Esophagus squamous epithelium (tissue), 5 donors: ENCODE results near the gene OR1D2. TPM values are rescaled to one million over a fixed set of nuclear protein-coding genes. Genes with fewer than 3 reads are reported as not detected.

Source experiments
- DNase-seq: peaks from one replicate; lab custom pipeline; 2025; lab: John Stamatoyannopoulos, UW
- H3K27ac ChIP-seq, 4 donors: fragments of 200-600 bp; sonication (generic); one replicate each; pipeline ENCODE4 v1.5.1; 2016 to 2019; ENCODE audit warnings: mild to moderate bottlenecking in 1 of 4
- H3K27me3 ChIP-seq, 4 donors: fragments of 200-600 bp; sonication (generic); 1 replicate in 3 of 4; 2 replicates in 1 of 4; pipeline versions ENCODE4 v1.5.1 to v1.6.0; 2017 to 2021; ENCODE audit warnings: antibody characterized with exemption in 1 of 4
- H3K36me3 ChIP-seq, 3 donors: fragments of 200-600 bp; sonication (generic); one replicate each; pipeline ENCODE4 v1.5.1; 2016 to 2019
- H3K4me1 ChIP-seq, 3 donors: fragments of 200-600 bp; sonication (generic); one replicate each; pipeline ENCODE4 v1.5.1; 2017 to 2019
- H3K4me3 ChIP-seq, 4 donors: fragments of 200-600 bp; sonication (generic); 1 replicate in 3 of 4; 2 replicates in 1 of 4; pipeline ENCODE4 v1.5.1; 2016 to 2019; ENCODE audit warnings: mild to moderate bottlenecking in 2 of 4, moderate library complexity in 1 of 4
- H3K9me3 ChIP-seq, 3 donors: fragments of 200-600 bp; sonication (generic); one replicate each; pipeline ENCODE4 v1.5.1; 2016 to 2019
- POLR2A ChIP-seq, 4 donors: fragments of 450-650 bp; IDR thresholded peaks; one replicate each; pipeline ENCODE4 v1.6.1; 2017; ENCODE audit warnings: antibody characterized with exemption in 4 of 4, mild to moderate bottlenecking in 4 of 4, moderate library complexity in 3 of 4
- WGBS, 2 donors: methylation state at CpG; one replicate each; pipeline ENCODE4 v1.1.5; 2018; 5-methylcytosine and 5-hydroxymethylcytosine counted together
- intact Hi-C: fragments of 100-400 bp; cut with DNase I; formaldehyde crosslinking; loops from one replicate; pipeline ENCODE4 v1.15.0; 2022
- total RNA-seq, 4 donors: library from RNA; depleted of rRNA; stranded (reverse); fragments of >200 nt; gene quantifications; one replicate each; pipeline ENCODE4 v1.1.0, GENCODE V29; 2016
- TF ChIP-seq, protein P1 (sequence below), 6 experiments: fragments of 450-650 bp in 4 of 6; fragments of 200-600 bp in 2 of 6; sonication (generic) in 2 of 6; IDR thresholded peaks; one replicate each; pipeline ENCODE4 v1.5.1; 2016 to 2019; ENCODE audit warnings: antibody characterized with exemption in 6 of 6, mild to moderate bottlenecking in 4 of 6, moderate library complexity in 4 of 6
- donor health status: DM: yes; HTN: yes; CAD: no.

Gene OR1D2
- total RNA-seq, 4 donors from 2014 or later, result not detected

DNA sequence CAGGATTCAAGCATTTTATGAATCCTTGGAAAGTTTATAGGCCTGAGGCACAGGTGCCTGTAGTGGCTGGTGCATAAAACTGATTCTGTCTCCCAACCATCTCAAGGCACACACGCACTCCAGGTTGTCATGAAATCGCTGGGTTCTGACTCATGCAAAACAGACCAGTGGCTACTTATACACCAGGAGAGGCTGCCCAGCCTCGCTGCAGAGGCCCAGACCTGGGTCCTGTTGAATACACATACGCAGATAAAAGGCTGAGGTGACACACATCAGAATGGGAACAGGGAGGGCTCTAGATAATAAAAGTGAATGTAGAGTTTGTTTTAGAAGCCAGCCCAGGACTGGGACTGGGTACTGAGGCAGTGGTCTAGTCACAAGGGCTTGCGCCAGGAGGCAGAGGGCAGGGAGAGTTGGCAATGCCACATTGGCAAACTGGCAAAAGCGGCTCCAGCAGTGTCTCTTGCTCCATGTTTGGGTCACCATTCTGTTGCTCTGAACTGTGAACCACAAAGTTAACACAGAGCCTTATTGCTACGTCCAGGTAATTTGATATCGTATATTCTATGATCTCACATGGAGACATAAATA is 54.4 kb downstream of the OR1D2 start:
- 88 to 95% methylated on average over 7 of the region's 8 CpGs for whole genome bisulfite sequencing, 2 donors
- no peak for DNase-seq
- no peaks in the 10 kb centered on the region for H3K9me3 ChIP-seq
- H3K4me3 ChIP-seq, result peak overlapping the region in 3 of 4 donors; percentile 69 to 78 (median 74)
- H3K27me3 ChIP-seq, result no peaks in the 10 kb centered on the region
- no peak overlapping the region for H3K27ac ChIP-seq
- no peaks in the 10 kb centered on the region for H3K36me3 ChIP-seq
- TF ChIP-seq, protein P1, sequence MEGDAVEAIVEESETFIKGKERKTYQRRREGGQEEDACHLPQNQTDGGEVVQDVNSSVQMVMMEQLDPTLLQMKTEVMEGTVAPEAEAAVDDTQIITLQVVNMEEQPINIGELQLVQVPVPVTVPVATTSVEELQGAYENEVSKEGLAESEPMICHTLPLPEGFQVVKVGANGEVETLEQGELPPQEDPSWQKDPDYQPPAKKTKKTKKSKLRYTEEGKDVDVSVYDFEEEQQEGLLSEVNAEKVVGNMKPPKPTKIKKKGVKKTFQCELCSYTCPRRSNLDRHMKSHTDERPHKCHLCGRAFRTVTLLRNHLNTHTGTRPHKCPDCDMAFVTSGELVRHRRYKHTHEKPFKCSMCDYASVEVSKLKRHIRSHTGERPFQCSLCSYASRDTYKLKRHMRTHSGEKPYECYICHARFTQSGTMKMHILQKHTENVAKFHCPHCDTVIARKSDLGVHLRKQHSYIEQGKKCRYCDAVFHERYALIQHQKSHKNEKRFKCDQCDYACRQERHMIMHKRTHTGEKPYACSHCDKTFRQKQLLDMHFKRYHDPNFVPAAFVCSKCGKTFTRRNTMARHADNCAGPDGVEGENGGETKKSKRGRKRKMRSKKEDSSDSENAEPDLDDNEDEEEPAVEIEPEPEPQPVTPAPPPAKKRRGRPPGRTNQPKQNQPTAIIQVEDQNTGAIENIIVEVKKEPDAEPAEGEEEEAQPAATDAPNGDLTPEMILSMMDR (IDR thresholded peaks at IDR 0.05), result no peak
- TF ChIP-seq POLR2A (IDR thresholded peaks at IDR 0.05), result no peak
- peaks cover 3 to 16% (median 4%) of the 10 kb centered on the region in 3 donors for H3K4me1 ChIP-seq
- intact Hi-C loops, result loop anchor here (10.0 kb wide), 1 partner anchor 585 kb away; the partner anchor contains the start of genes CTNS and SHPK

DNA sequence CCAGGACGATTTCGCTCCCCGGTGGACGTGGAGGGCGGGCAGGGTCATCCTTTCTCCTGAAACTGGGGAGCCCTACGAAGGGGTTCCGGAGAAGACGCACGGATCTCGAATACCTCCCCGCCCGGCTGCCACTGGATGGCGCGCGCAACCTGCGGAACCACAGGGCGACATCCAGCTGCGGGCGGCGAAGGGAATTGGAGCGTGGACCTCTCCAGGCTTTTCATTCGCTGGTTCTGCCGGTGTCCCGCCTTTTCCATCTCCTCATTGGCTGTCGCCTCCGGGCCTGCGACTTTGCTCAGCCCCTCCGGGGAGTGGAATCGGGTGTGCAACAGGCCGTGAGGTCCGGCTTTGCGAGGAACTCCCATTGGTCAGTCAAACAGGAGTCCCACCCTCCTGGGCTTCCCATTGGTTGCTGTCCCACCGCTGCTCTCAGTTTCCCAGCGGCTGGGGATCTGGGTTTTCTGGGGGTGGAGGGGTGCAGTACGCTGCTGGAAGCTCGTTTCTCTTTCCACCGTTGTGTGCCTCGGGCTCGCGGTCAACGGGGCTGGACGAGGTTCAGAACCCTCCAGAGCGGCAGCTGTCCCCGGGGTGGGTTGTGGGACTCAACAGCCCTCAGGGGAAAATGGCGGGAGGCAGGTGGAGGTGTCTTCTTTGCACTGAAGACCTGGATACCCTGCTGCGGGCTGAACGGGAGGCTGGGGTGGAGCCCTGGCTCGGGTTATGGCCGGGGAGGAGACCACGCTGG is 55.3 kb downstream of the OR1D2 start:
- peaks cover 3 to 16% (median 4%) of the 10 kb centered on the region in 3 donors for H3K4me1 ChIP-seq
- peak overlapping the region; percentile 63 to 78 (median 72) for H3K4me3 ChIP-seq
- H3K27me3 ChIP-seq, result peaks cover 0 to 3% (median 0%) of the 10 kb centered on the region in 4 donors
- no peak for TF ChIP-seq POLR2A (IDR thresholded peaks at IDR 0.05)
- TF ChIP-seq, protein P1 (IDR thresholded peaks at IDR 0.05), result peak; percentile 67 to 95 (median 76)
- 0 to 1% methylated on average over 11 to 33 of the region's 50 CpGs for WGBS, 2 donors
- peak; percentile 84 for DNase-seq
- peak overlapping the region; percentile 66 to 84 (median 80) for H3K27ac ChIP-seq
- H3K36me3 ChIP-seq, result no peaks in the 10 kb centered on the region
- peaks cover 0 to 4% (median 4%) of the 10 kb centered on the region in 3 donors for H3K9me3 ChIP-seq
- intact Hi-C loops, result loop anchor here (10.0 kb wide), 1 partner anchor 586 kb away; the partner anchor contains the start of genes CTNS and SHPK

DNA sequence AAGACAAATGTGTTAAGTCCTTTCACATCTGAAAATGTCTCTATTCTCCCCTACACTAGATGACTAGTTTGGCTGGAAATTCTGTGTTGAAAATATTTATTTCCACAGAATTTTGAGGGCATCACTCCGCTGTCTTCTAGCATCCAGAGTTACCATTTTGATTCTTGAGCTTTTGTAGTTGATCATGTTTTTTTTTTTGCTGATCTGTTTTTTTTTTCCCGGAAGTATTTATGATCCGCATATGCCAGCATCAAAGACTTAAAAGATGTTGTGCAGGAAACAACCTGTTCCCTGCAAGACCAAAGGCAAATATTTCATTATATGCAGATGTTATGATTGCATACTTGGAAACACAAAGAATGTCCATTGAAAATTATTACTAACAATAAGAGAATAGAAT is 57.5 kb downstream of the OR1D2 start:
- DNase-seq, result no peak
- intact Hi-C loops, result loop anchor here (10.0 kb wide), 1 partner anchor 588 kb away; the partner anchor contains the start of genes CTNS and SHPK
- H3K9me3 ChIP-seq, result peaks cover 0 to 10% (median 8%) of the 10 kb centered on the region in 3 donors
- peaks cover 0 to 9% (median 0%) of the 10 kb centered on the region in 4 donors for H3K27me3 ChIP-seq
- H3K27ac ChIP-seq, result no peak overlapping the region
- no peak for TF ChIP-seq POLR2A (IDR thresholded peaks at IDR 0.05)
- TF ChIP-seq, protein P1 (IDR thresholded peaks at IDR 0.05), result no peak
- peaks cover 3 to 16% (median 4%) of the 10 kb centered on the region in 3 donors for H3K4me1 ChIP-seq
- no peak overlapping the region for H3K4me3 ChIP-seq
- WGBS, 2 donors, result 62 to 79% methylated on average over 3 of the region's 3 CpGs
- H3K36me3 ChIP-seq, result no peaks in the 10 kb centered on the region

DNA sequence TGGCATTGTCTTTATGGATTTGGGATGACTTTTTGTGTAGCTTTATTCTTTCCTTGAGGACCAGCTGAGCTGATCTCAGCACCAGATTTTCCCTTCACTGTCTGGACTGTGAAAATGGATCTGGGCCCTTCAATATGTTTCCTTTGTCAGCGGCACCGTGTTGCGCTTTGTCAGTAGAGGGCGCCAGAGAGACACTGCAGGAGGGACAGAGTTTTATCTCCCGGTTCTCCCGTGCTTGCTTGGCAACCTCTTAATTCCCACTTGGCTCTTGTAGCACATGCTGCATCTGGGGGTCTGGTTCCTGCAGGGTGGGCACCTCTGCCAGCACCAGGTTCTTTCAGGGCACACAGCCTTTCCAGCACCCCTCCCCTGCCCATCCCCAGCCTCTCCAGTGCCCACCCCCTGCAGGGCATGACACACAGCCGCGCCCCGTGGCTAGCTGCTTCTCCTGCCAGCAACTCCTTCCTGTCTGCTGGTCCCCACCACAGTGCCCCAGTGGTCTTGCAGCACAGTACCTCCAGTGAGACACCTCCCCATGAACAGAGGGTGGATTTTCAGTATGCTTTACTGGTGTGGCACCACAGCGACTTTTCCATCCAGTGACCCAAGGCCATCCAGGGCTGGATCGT is 60.4 kb downstream of the OR1D2 start:
- Histone ChIP-seq H3K36me3 (no peaks in the 10 kb centered on the region), H3K4me1 (peaks cover 0 to 8% (median 0%) of the 10 kb centered on the region in 3 donors), H3K4me3 (no peak overlapping the region), H3K27ac (no peak overlapping the region), H3K27me3 (peaks cover 0 to 21% (median 0%) of the 10 kb centered on the region in 4 donors), H3K9me3 (peaks cover 0 to 10% (median 8%) of the 10 kb centered on the region in 3 donors)
- WGBS, 2 donors, result 54 to 56% methylated on average over 8 to 9 of the region's 11 CpGs
- TF ChIP-seq POLR2A (IDR thresholded peaks at IDR 0.05), result no peak
- TF ChIP-seq, protein P1 (IDR thresholded peaks at IDR 0.05), result peak in 2 of 6 experiments; percentile 9 to 52
- DNase-seq, result no peak
- intact Hi-C loops, result loop anchor here (10.0 kb wide), 1 partner anchor 591 kb away; the partner anchor contains the start of genes CTNS and SHPK
